ENCODE results near the gene CLEC4M.

DNA sequence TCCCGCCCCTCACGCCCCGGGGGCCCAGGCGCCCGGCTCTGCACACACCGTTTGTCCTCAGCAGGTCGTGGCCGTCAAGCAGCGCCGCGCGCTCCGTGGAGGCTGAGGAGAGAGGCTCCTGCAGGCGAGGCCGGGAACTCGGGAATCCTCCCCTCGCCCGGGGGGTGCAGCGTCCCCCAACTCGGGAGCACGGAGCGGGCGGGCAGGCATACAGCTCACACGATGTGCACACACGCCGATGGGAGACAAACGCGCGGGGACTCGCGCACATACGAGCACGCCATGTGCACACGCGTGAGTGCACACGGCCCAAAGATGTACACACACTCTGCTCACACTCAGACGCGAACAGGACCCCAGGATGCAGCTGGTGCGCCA, 31.8 kb upstream of the CLEC4M start:
- TF ChIP-seq POLR2A (IDR thresholded peaks at IDR 0.05; ENCODE audit: low read length), result no peak
- TF ChIP-seq GATA1 (IDR thresholded peaks at IDR 0.05; ENCODE audit: low read depth, low read length), result no peak

Data from erythroblast (primary cell).